Mesenteric fat pad (tissue), 1 donor: ENCODE results near the gene TMUB1. TPM values are rescaled to one million over a fixed set of nuclear protein-coding genes. Genes with fewer than 3 reads are reported as not detected.

Source experiments
- DNase-seq: peaks from one replicate; pipeline ENCODE4 v3.0.0-alpha.2; 2020; ENCODE audit warnings: low spot score
- total RNA-seq: library from RNA; stranded (reverse); fragmentation: NEBNext Ultra II Directional; extraction: Animal tissue kit (Norgen Biotek cat#: 25700); gene quantifications from one replicate; pipeline ENCODE4 v1.2.1, GENCODE V29; 2021
- donor health status: DM: yes; HTN: yes; CAD: no.

Gene TMUB1
- total RNA-seq, 1 donor from 2014 or later = 31.9 TPM

GRCh38 chr7:151071032-151071866, 12.0 kb downstream of the TMUB1 start:
- DNase-seq = no peak

DNA sequence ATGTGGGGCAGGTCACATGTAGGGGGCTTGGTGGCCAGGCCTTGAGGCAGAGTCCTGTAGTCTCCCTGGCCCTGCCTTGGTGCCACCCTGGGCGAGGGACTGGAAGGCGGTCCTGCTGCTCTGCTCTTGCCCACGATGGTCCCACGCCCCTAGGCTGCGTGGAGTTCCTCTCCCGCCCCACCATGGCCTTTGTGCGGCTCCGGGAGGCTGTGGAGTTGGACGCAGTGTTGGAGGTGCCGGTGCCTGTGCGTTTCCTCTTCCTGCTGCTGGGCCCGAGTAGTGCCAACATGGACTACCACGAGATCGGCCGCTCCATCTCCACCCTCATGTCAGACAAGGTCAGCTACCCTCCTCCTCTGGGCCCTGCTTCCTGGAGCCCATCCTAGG, 12.7 kb downstream of the TMUB1 start:
- no peak for DNase-seq

GRCh38 chr7:151069841-151070573, 13.3 kb downstream of the TMUB1 start:
- DNase-seq = no peak

- DNase-seq = no peak
These were observed 15.1 kb downstream of the TMUB1 start for GRCh38 chr7:151068069-151068773.

- no peak for DNase-seq
These were observed 16.9 kb downstream of the TMUB1 start for GRCh38 chr7:151066273-151066974.

DNA sequence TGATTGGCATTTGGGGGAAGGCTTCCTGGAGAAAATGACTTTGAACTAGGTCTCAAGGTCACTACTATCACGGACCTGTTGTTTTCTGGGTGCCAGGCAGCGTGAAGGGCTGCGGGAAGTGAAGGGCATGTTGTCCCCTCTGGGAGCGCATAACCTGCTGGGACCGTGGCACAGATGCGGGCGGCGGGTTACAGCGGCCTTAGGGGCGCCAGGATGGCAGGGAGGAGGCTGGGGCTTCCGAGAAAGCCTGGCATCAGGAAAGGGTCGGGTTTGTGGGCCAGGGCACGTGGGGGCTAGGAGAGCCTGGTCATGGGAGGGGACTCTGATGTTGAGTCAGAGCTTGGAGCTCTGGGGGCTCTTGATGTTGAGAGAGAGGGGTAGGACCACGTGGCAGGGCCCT, 17.8 kb downstream of the TMUB1 start:
- no peak for DNase-seq

GRCh38 chr7:151064993-151065392, 18.3 kb downstream of the TMUB1 start:
- no peak for DNase-seq

- no peak for DNase-seq
These were observed 18.8 kb downstream of the TMUB1 start for GRCh38 chr7:151064454-151064853.

GRCh38 chr7:151063212-151063561, 20.1 kb downstream of the TMUB1 start:
- DNase-seq = no peak

DNA sequence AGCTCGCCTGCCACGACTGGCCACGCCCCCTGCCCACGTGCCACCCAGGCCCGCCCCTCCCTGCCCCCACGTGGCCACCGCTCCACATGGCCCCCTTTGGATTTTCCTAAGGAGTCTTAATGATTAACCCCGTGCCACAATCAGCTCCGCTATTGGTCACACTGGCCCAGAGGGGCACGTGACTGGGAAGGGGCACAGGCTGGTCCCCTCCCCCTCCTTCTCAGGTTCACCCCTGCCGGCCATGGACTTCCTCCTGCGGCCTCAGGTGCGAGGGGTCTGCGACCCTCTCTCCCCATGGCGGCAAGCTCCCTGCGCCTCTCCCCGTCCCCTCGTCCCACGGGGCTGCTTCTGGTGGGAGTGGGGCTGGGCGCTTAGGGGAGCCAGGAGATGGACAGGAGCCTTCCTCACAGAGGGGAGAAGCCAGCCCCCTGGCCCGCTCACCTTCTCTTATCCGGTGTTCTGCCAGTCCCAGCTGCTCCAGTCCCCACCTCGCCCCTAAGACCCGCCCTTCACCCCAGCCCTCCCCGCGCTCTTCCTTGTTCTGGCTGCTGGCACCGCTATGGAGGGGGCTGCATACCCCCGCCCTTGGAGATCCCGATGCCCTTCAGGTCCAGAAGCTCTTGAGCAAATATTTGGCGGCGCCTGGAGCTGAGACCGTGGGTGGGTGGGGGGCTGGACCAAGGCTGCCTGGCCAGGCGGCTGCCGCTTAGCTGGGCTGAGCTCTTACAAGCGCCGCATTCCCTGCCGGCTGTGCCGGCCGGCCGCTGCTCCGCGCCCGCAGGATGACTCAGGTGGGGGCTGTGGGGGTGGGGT, 20.7 kb downstream of the TMUB1 start:
- DNase-seq = no peak

DNA sequence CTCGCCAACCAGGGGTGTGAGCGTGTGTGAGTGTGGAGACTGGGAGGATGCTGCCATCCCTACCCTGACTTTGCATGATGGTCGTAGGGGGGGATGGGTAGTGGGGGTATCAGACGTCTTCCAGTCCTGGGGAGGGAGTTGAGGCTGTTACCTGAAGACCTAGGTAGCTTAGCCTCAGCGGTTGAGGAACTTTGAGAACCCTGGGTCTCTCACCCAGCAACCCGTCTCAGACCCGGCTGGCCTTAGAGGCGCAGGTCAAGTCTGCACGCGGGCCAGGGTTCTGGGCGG, 21.2 kb downstream of the TMUB1 start:
- DNase-seq = no peak

- DNase-seq = no peak
These were observed 21.8 kb downstream of the TMUB1 start for GRCh38 chr7:151061213-151062110.

GRCh38 chr7:151060416-151061212, 22.7 kb downstream of the TMUB1 start:
- no peak for DNase-seq

DNA sequence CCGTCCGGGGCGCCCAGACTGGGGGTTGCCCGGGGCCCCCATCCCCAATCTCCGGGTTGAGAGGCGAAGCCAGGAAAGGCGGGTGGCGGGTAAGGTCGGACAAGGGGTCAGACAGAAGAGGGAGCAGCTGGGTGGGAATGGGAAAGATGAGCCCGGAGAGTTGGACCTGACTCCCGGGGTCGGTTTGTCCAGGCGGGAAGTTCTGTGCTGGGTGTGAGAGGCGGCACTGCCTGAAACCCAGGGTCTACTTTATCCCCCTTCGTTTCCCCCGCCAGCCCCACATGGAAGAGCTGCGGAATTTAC, 23.2 kb downstream of the TMUB1 start:
- no peak for DNase-seq

DNA sequence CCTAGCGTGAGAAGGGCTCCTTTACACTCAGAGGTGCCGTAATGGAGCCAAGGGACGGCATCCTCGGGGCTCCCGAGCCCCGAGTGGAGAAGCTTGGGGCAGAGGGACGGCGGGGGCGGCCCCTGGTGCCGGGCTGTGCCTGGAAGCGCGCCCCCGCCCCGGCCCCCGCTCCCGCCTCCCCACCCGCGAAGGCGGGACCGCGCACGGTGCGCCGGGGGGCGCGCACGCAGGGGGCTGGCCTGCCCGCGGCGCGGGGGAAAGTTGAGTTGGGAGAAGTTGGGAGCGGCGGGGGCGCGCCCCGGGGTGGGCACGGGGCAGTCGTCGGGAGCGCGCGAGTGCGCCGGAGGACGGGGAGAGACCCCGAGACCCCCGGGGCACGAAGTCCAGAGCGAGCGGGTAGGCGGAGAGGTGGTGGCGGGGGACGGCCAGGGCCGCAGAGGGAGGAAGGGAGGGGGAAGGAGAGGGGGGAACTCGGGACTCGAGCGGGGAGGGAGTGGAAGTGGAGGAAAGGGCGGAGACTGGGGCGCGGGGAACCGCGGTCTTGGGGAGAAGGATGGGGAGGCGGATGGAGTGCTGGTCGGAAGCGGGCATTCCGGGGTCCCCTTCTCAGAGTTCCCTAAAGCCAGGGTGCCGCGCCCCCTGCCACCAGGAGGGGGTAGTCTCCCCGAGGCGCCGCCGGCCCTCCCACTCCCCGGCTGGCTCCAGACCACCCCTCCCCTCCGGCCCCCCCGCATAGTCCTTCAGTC, 23.8 kb downstream of the TMUB1 start, which contains the start of gene SLC4A2:
Gene SLC4A2 (plus strand): TSS at position 223 of the 746 bp plus-strand sequence. CDS start 2,399 bp downstream, outside the sequence.
- DNase-seq = peak; percentile 94

DNA sequence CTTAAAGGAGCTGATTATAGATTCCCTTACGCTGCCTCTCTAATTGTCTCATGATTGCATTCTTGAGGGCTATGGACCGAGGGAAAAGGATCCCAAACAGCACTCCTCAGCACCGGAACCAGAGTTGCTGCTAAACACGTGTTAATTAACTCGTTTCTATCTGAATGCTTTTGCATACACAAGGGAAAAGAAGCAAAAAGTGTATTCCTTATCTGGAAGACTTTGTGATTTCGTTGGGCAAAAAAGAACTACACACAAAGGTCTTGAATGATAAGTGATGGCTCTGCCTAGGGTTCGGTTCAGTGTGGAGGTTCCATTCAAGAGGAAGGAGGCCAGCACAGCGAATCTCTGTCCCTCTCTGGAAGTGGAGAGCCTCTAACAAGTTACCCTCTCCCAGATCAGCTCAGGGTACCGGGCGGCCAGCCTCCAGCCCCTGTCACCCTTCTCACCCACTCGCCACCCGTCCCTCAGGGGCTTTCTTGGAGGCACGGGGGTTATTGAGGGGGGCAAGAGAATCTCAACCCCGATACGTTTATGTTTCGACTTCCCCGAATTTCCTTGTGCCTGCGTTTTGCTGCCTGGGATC, 24.4 kb downstream of the TMUB1 start:
- DNase-seq = no peak

DNA sequence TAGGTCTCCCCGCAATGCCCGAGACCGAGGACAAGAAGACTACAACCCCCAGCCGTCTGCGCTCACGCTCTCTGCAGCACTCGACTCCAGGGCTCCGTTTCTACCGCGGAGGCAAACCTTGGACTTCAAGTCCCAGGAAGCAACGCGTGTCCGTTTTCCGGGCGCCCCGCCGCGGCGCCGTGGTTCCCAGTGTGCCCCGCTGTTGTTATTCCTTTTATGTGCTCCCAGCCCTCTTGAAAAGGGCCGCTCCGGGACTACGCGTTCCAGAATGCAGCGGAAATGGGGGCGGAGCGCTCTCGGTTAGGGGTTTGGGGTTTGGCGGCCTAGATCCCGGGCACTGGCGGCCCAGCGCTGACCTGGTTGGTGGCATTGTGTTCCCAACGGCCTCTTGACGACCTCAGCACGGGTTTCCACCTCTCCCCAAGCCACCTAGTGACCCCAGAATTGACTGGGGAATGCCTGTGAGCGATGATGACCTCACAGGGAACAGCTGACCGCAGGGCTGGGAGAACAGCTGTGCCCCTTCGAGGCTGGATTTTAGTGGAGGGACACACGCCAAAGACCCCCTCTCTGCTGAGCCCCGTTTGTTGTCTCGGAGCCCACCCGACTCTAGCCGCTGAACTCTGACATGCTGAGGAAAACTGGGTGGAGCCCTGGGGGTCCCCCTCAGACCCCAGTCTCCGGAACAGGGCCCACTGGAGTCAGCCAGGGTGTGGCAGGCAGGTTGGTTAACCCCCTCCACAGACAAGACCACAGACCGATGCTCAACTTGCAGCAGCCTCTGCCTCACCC, 25.1 kb downstream of the TMUB1 start:
- DNase-seq = peak; percentile 98
